Measurements from ENCODE around the gene WDR18. TPM values are rescaled to one million over a fixed set of nuclear protein-coding genes. Genes with fewer than 3 reads are reported as not detected.
A peak's percentile ranks its signal among the peaks of the same experiment; 100 is the strongest.

WDR18 gene
- total and polyA plus RNA-seq, 2 of the 4 experiments (the other 2 are of a cell fraction) = 37.1 to 56.9 TPM

DNA sequence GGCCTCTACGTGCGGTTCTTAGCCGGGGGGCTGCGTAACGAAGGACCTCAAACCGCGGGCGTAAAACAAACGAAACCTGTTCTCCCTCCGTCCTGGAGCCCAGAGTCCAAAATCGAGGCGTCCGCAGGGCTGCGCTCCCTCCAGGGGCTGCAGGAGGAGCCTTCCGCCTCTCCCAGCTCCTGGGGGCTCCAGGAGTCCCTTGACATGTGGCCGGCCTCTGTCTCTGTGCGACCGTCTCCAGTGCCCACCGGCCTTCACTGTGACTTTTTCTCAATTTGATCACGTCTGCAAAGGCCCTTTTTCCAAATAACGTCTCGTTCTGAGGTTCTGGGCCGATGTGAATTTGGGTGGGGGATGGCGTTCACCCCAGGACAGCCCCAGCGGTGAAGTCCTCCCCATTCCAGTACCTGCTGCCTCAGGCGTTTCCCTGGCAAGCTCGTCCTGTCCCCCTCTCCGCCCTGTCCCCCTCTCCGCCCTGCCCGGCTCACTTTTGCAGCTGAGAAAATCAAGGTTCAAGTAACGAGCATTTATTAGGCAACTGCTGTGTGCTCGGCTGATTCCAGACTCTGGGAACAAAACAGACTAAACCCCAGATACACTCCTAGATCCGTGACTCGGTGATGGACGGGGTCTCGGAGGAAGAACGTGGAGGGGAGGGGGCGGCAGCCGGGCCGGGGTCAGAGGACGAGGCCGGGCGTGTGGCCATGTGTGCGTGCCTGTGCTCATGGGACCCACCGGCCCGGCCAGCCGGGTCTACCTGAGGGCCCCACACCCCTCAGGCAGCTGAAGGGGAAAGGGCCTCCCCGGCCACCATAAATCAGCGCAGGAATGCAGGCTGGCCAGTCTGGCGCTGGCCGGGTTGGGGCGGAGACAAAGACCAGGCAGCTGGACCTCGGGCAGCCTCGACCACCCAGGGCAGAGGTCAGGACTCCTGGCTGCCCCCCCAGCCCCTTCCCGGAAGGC lies 28.1 kb upstream of the WDR18 start:
- Histone ChIP-seq H3K9me3 (ENCODE audit: control insufficient read depth, insufficient read depth, low read length) (no peaks in the 10 kb centered on the region), H3K4me3 (ENCODE audit: insufficient read depth, low read depth, low read length) (no peak overlapping the region), H3K4ac (ENCODE audit: low read depth, low read length) (peak overlapping the region; percentile 90), H3K56ac (ENCODE audit: extremely low read depth, insufficient read depth, low read length) (no peak overlapping the region), H3K4me1 (ENCODE audit: control insufficient read depth, insufficient read depth, low read length) (peaks cover 37% of the 10 kb centered on the region), H4K8ac (ENCODE audit: low read depth in 2 of 2, low read length in 2 of 2) (peak overlapping the region; percentile 38 to 87; a peak in 3 of 4 replicates), H4K5ac (ENCODE audit: low read depth, low read length) (peak overlapping the region; percentile 52; the same call in 1 of the 2 replicates), H4K91ac (ENCODE audit: insufficient read depth, low read depth, low read length) (peak overlapping the region; percentile 96), H3K9ac (ENCODE audit: low read depth, low read length) (no peak overlapping the region), H3K14ac (replicated peaks; ENCODE audit: low read depth, low read length) (no peak overlapping the region; the same call in 1 of the 2 replicates), H2BK5ac (ENCODE audit: low read depth, low read length, poor library complexity, severe bottlenecking) (peak overlapping the region; percentile 86), H3K23ac (ENCODE audit: low read depth, low read length) (peak overlapping the region; percentile 91), H3K18ac (ENCODE audit: low read depth, low read length) (no peak overlapping the region), H3K27ac (ENCODE audit: insufficient read depth, low read length) (peak overlapping the region; percentile 33), H2AFZ (replicated peaks; ENCODE audit: low read length, poor library complexity) (peak overlapping the region; percentile 75), H3K4me2 (ENCODE audit: low read depth, low read length) (no peak overlapping the region), H3K27me3 (ENCODE audit: control insufficient read depth, insufficient read depth, low read length) (no peaks in the 10 kb centered on the region), H3K36me3 (ENCODE audit: control insufficient read depth, insufficient read depth, low read length) (peaks cover 24% of the 10 kb centered on the region; the same call in 1 of the 2 replicates), H3K79me1 (ENCODE audit: low read depth in 1 of 2, low read length in 2 of 2) (peaks cover 46 to 88% of the 10 kb centered on the region in 2 experiments), H2AK9ac (replicated peaks; ENCODE audit: low read depth, low read length, poor library complexity) (peak overlapping the region; percentile 97), H2BK20ac (ENCODE audit: low read depth, low read length) (peak overlapping the region; percentile 75), H3K9me1 (ENCODE audit: insufficient read depth, low read length) (peaks cover 6% of the 10 kb centered on the region), H4K20me1 (ENCODE audit: insufficient read depth, low read length) (peaks cover 47% of the 10 kb centered on the region), H2BK15ac (ENCODE audit: low read depth, low read length) (no peak overlapping the region; the same call in 2 of the 3 replicates), H2BK120ac (ENCODE audit: low read depth, low read length) (peak overlapping the region; percentile 86), H2AK5ac (ENCODE audit: low read depth, low read length) (peak overlapping the region; percentile 86)
- POLR2A ChIA-PET (ENCODE audit: unreplicated experiment) = interaction anchor here (0.6 to 1.0 kb wide), 2 partner anchors 23 to 221 kb away, joined by 3 to 5 read pairs; no protein-coding TSS in a partner anchor
- BruUV-seq (replicated peaks) = no TSS peak
- in situ Hi-C loops (cut with MboI; ENCODE audit: low sequenced_read_pairs) (no loop called here), intact Hi-C loops (cut with micrococcal nuclease) (no loop called here), dilution Hi-C loops (cut with HindIII; ENCODE audit: low sequenced_read_pairs, unreplicated experiment) (no loop called here)
- ATAC-seq (ENCODE audit: low read depth) (no peak), DNase-seq (no peak)
- TF ChIP-seq RAD21 (IDR thresholded peaks at IDR 0.05; ENCODE audit: low read length) (no peak), SMC3 (IDR thresholded peaks at IDR 0.05; ENCODE audit: low read depth, low read length) (no peak)
- CTCF ChIA-PET = no interaction called here
- 76% methylated on average over 23 of the region's 55 CpGs; no CpG with 5 or more reads in 1 of the 2 experiments for WGBS, 2 experiments (ENCODE audit: extremely low coverage in 2 of 2, insufficient read length in 1 of 2)
